ENCODE results near the gene ADAMTS13. TPM values are rescaled to one million over a fixed set of nuclear protein-coding genes. Genes with fewer than 3 reads are reported as not detected.
A peak's percentile ranks its signal among the peaks of the same experiment; 100 is the strongest.

The ADAMTS13 gene
- polyA plus RNA-seq, 1 experiment: 0.86 TPM

- no peak for TF ChIP-seq CTCF (IDR thresholded peaks at IDR 0.05; ENCODE audit: low read depth, low read length)
- H3K4me3 ChIP-seq (ENCODE audit: low read depth, low read length): no peak overlapping the region
- CTCF ChIA-PET: no interaction called here
- H3K9me3 ChIP-seq (ENCODE audit: control insufficient read depth, insufficient read depth, low read length): no peaks in the 10 kb centered on the region
- no peak for DNase-seq (ENCODE audit: low read depth, low spot score)
- POLR2A ChIA-PET: no interaction called here
- no peak overlapping the region for H3K27ac ChIP-seq (ENCODE audit: low read depth, low read length)
- peaks cover 12% of the 10 kb centered on the region for H3K27me3 ChIP-seq (ENCODE audit: control insufficient read depth, insufficient read depth, low read length)
These were observed 28.8 kb upstream of the ADAMTS13 start for GRCh38 chr9:133393399-133393798.

- peaks cover 9% of the 10 kb centered on the region for H3K27me3 ChIP-seq (ENCODE audit: control insufficient read depth, insufficient read depth, low read length)
- no peak for TF ChIP-seq CTCF (IDR thresholded peaks at IDR 0.05; ENCODE audit: low read depth, low read length)
- ChIA-PET CTCF (interaction anchor here (1.2 to 1.7 kb wide), 2 partner anchors 18 to 90 kb away, joined by 3 to 4 read pairs; no protein-coding TSS in a partner anchor), POLR2A (no interaction called here)
- no peaks in the 10 kb centered on the region for H3K9me3 ChIP-seq (ENCODE audit: control insufficient read depth, insufficient read depth, low read length)
- no peak for DNase-seq (ENCODE audit: low read depth, low spot score)
- H3K4me3 ChIP-seq (ENCODE audit: low read depth, low read length): no peak overlapping the region
- H3K27ac ChIP-seq (ENCODE audit: low read depth, low read length): no peak overlapping the region
These were observed 27.4 kb upstream of the ADAMTS13 start for GRCh38 chr9:133394687-133395271.

DNA sequence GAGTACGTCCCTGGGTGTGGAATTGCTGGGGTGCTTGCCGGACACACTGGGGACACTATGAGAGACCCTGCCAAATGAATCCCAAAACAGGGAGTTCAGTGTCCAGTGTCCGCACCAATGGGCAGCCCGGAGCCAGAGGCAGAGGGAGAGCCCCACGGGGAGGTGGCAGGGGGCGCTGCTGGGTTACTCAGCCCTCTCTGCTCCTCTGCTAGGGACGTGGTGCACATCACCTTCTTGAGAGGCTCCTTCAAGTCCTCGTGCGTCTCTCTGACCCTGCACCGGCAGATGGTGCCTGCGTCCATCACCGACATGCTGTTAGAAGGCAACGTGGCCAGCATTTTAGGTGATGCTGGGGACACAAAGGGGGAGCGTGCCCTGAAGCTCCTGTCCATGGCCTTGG lies 25.2 kb upstream of the ADAMTS13 start:
- POLR2A ChIA-PET: no interaction called here
- H3K27ac ChIP-seq (ENCODE audit: low read depth, low read length): no peak overlapping the region
- no peak for DNase-seq (ENCODE audit: low read depth, low spot score)
- no peak overlapping the region for H3K4me3 ChIP-seq (ENCODE audit: low read depth, low read length)
- CTCF ChIA-PET: interaction anchor here (1.2 kb wide), 1 partner anchor 90 kb away, joined by 4 read pairs; no protein-coding TSS in a partner anchor
- peaks cover 9% of the 10 kb centered on the region for H3K27me3 ChIP-seq (ENCODE audit: control insufficient read depth, insufficient read depth, low read length)
- peak; percentile 44 for TF ChIP-seq CTCF (IDR thresholded peaks at IDR 0.05; ENCODE audit: low read depth, low read length)
- no peaks in the 10 kb centered on the region for H3K9me3 ChIP-seq (ENCODE audit: control insufficient read depth, insufficient read depth, low read length)

DNA sequence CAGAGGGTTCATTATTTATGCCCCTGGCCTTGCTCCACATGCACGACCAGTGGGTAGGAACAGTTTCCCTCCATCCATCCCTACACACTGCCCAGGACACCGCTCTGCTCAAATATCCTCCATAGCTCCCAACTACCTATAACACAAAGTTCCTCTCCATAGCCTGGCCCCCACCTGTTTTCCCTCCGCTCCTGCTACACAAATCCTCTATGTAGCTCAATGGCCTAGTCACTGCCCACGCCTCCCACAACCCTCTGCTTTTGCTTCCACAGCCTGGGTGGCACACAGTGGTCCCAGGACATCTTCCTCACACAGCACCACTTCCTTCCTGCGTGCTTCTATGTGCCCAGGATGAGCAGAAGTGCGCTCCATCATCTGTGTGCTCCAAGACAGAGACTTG lies 24.8 kb upstream of the ADAMTS13 start:
- H3K9me3 ChIP-seq (ENCODE audit: control insufficient read depth, insufficient read depth, low read length): no peaks in the 10 kb centered on the region
- H3K27ac ChIP-seq (ENCODE audit: low read depth, low read length): no peak overlapping the region
- CTCF ChIA-PET: interaction anchor here (1.2 kb wide), 1 partner anchor 89 kb away, joined by 4 read pairs; no protein-coding TSS in a partner anchor
- no peak for TF ChIP-seq CTCF (IDR thresholded peaks at IDR 0.05; ENCODE audit: low read depth, low read length)
- POLR2A ChIA-PET: no interaction called here
- no peak overlapping the region for H3K4me3 ChIP-seq (ENCODE audit: low read depth, low read length)
- peaks cover 9% of the 10 kb centered on the region for H3K27me3 ChIP-seq (ENCODE audit: control insufficient read depth, insufficient read depth, low read length)
- no peak for DNase-seq (ENCODE audit: low read depth, low spot score)

GRCh38 chr9:133397895-133398294 lies 24.3 kb upstream of the ADAMTS13 start:
- TF ChIP-seq CTCF (IDR thresholded peaks at IDR 0.05; ENCODE audit: low read depth, low read length): no peak
- Histone ChIP-seq H3K9me3 (ENCODE audit: control insufficient read depth, insufficient read depth, low read length) (no peaks in the 10 kb centered on the region), H3K27ac (ENCODE audit: low read depth, low read length) (no peak overlapping the region), H3K27me3 (ENCODE audit: control insufficient read depth, insufficient read depth, low read length) (peaks cover 9% of the 10 kb centered on the region), H3K4me3 (ENCODE audit: low read depth, low read length) (no peak overlapping the region)
- CTCF ChIA-PET: no interaction called here
- POLR2A ChIA-PET: no interaction called here
- DNase-seq (ENCODE audit: low read depth, low spot score): no peak
